Ishikawa (cell line): Measurements from ENCODE around the gene ALDH1B1.
A peak's percentile ranks its signal among the peaks of the same experiment; 100 is the strongest.

ENCODE experiments used
- CEBPB ChIP-seq: IDR thresholded peaks from 2 replicates; pipeline ENCODE4 v1.6.1; 2012
- CREB1 ChIP-seq: IDR thresholded peaks from 2 replicates; pipeline ENCODE4 v1.6.1; 2012; ENCODE audit warnings: low read depth
- EGR1 ChIP-seq: IDR thresholded peaks from 2 replicates; pipeline ENCODE4 v1.6.1; 2012
- EP300 ChIP-seq: IDR thresholded peaks from 2 replicates; pipeline ENCODE4 v1.6.1; 2012; ENCODE audit warnings: borderline replicate concordance
- FOXM1 ChIP-seq: IDR thresholded peaks from 2 replicates; pipeline ENCODE4 v1.6.1; 2012; ENCODE audit warnings: low read depth, borderline replicate concordance
- NFIC ChIP-seq: IDR thresholded peaks from 2 replicates; pipeline ENCODE4 v1.6.1; 2012
- RAD21 ChIP-seq: IDR thresholded peaks from 2 replicates; pipeline ENCODE4 v1.6.1; 2012; ENCODE audit warnings: low read depth
- TAF1 ChIP-seq: IDR thresholded peaks from 2 replicates; pipeline ENCODE4 v1.6.1; 2012; ENCODE audit warnings: low read depth, mild to moderate bottlenecking
- TCF12 ChIP-seq: IDR thresholded peaks from 2 replicates; pipeline ENCODE4 v1.6.1; 2012; ENCODE audit warnings: low read depth
- TEAD4 ChIP-seq: IDR thresholded peaks from 2 replicates; pipeline ENCODE4 v1.6.1; 2012
- YY1 ChIP-seq: IDR thresholded peaks from 2 replicates; pipeline ENCODE4 v1.6.1; 2012; ENCODE audit warnings: low read depth
- ZBTB7A ChIP-seq: IDR thresholded peaks from 2 replicates; pipeline ENCODE4 v1.6.1; 2012; ENCODE audit warnings: low read depth
- TF ChIP-seq, protein P1 (sequence below): IDR thresholded peaks from 2 replicates; pipeline ENCODE4 v1.6.1; 2012; ENCODE audit warnings: low read depth, mild to moderate bottlenecking
- TF ChIP-seq, protein P2 (sequence below): IDR thresholded peaks from 2 replicates; pipeline ENCODE4 v1.6.1; 2012
- TF ChIP-seq, protein P3 (sequence below): IDR thresholded peaks from 2 replicates; pipeline ENCODE4 v1.6.1; 2012

The ALDH1B1 gene

DNA sequence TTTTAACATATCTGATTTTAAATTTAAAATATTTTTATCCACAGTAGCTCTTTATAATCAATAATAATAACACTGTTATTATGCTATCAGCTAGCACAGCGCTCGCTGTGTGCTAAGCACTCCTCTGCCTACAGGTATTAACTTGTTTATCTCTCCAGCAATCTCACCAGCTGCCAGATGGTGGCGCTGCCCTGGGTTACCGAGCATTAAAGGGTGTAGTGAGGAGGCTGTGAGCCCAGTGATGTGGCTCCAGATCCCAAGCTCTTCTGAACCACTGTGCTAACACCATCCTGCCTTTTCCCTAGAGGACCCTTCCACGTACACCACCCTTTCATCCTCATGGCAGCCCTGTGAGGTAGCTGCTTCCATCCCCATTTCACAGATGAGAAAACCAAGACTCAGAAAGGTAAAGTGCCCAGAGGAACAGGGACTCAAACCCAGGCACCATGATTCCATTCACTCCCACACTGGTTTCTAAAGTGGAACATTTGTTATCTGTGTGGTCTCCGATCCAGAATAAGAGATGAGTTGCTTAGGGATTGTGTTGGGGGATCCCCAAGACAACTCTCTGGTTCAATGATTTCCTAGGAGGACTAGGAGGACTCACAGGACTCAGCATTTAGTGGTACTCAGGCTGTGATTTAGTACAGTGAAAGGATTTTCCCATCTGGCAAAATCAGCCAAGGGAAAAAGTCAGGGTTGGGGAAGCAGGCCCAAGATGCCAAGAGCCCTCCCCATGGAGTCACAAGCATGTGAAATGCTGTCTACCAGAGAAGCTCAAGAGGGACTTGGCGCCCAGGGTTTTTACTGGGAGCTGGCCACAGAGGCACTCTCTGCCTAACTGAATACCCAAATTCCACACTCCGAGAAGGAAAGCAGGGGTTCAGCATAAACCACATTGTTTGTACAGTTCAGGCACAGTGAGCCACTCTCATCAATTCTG lies 24.8 kb downstream of the ALDH1B1 start:
- no peak for TF ChIP-seq TAF1
- peak; percentile 26; the same call in 1 of the 2 replicates for TF ChIP-seq RAD21

DNA sequence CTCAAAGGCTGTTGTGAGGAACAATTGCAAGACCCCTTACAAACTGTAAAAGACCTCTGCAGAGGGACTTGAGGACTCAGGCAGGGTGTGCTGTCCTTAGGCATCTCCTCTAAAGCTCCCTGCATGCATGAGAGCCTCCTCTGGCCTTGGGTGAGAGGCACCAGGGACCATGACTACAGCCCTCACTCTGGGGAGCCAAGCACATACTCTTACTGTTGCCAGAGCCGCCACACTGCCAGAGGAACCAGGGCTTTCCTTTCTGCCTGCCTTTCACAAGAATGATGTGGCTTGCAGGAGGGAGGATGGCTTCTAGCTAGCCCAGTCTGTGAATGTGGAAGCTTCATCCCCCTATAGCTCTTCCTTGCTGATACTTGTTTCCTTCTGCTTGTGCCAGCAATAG lies 25.9 kb downstream of the ALDH1B1 start:
- TF ChIP-seq TEAD4 (no peak), YY1 (no peak), NFIC (no peak), TAF1 (no peak), EGR1 (no peak), EP300 (no peak), RAD21 (no peak), CEBPB (no peak), ZBTB7A (no peak), TCF12 (no peak), FOXM1 (no peak), CREB1 (no peak)
- TF ChIP-seq, protein P1, sequence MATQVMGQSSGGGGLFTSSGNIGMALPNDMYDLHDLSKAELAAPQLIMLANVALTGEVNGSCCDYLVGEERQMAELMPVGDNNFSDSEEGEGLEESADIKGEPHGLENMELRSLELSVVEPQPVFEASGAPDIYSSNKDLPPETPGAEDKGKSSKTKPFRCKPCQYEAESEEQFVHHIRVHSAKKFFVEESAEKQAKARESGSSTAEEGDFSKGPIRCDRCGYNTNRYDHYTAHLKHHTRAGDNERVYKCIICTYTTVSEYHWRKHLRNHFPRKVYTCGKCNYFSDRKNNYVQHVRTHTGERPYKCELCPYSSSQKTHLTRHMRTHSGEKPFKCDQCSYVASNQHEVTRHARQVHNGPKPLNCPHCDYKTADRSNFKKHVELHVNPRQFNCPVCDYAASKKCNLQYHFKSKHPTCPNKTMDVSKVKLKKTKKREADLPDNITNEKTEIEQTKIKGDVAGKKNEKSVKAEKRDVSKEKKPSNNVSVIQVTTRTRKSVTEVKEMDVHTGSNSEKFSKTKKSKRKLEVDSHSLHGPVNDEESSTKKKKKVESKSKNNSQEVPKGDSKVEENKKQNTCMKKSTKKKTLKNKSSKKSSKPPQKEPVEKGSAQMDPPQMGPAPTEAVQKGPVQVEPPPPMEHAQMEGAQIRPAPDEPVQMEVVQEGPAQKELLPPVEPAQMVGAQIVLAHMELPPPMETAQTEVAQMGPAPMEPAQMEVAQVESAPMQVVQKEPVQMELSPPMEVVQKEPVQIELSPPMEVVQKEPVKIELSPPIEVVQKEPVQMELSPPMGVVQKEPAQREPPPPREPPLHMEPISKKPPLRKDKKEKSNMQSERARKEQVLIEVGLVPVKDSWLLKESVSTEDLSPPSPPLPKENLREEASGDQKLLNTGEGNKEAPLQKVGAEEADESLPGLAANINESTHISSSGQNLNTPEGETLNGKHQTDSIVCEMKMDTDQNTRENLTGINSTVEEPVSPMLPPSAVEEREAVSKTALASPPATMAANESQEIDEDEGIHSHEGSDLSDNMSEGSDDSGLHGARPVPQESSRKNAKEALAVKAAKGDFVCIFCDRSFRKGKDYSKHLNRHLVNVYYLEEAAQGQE: no peak
- TF ChIP-seq, protein P2, sequence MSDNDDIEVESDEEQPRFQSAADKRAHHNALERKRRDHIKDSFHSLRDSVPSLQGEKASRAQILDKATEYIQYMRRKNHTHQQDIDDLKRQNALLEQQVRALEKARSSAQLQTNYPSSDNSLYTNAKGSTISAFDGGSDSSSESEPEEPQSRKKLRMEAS: no peak
- TF ChIP-seq, protein P3, sequence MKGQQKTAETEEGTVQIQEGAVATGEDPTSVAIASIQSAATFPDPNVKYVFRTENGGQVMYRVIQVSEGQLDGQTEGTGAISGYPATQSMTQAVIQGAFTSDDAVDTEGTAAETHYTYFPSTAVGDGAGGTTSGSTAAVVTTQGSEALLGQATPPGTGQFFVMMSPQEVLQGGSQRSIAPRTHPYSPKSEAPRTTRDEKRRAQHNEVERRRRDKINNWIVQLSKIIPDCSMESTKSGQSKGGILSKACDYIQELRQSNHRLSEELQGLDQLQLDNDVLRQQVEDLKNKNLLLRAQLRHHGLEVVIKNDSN: no peak

DNA sequence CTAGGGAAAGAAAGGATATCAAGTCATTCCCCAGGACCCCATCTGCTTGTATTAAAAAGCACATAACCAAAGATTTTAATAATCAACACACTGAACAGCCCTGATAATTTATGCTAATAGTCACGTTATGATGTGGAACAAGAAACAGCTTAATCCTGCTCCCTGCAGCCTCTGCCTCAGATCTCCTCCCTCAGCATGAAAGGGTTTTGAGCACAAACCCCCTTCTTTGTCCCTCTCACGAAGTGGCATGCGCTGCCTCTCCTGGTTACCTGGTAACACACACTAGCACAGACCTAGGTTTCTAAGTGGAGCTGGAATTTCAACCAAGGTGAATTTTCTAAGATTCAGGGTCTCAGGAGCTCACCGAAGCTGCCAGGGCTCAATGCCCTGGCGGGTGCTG lies 26.7 kb downstream of the ALDH1B1 start:
- no peak for TF ChIP-seq RAD21
- TF ChIP-seq CREB1: no peak
- TF ChIP-seq TAF1: no peak
- TF ChIP-seq YY1: no peak
- TF ChIP-seq, protein P2: no peak
- TF ChIP-seq EGR1: no peak
- TF ChIP-seq, protein P1: no peak

DNA sequence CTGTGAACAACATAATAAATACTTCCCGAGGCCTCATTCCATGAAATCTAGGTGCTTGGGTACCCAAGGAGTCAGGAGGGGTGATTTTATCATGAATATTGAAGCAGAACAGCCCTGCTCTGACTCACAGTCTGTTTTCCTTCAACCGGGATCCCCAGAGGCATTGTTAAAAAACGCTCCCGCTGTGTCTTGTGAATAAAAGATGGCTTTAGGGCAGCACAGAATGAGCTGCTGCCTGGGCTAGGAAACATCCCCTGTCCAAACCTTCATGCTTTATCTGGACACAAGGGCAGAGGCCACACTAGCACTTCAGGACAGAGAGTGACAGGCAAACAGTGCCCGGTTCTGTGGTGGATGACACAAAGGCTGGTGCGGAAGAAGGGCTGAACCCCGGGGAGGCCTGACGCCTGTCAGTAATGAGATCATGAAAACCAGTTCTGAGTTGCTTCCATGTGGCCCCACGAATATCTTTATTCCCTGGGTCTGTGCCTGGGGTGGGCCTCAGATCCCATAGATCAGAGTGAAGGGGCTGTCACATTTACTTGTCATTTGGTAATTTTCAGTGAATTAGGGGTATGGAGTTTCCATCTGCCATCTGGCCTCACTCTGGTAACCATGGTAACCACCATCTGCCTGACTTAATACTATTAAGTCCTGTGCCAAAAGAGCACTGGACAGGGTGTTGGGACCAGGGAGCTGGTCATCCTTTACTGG lies 29.2 kb downstream of the ALDH1B1 start:
- TF ChIP-seq FOXM1 (no peak), TEAD4 (no peak), CEBPB (no peak), EP300 (no peak), RAD21 (no peak), TAF1 (no peak), TCF12 (no peak), CREB1 (no peak), EGR1 (no peak), YY1 (no peak), ZBTB7A (no peak)

DNA sequence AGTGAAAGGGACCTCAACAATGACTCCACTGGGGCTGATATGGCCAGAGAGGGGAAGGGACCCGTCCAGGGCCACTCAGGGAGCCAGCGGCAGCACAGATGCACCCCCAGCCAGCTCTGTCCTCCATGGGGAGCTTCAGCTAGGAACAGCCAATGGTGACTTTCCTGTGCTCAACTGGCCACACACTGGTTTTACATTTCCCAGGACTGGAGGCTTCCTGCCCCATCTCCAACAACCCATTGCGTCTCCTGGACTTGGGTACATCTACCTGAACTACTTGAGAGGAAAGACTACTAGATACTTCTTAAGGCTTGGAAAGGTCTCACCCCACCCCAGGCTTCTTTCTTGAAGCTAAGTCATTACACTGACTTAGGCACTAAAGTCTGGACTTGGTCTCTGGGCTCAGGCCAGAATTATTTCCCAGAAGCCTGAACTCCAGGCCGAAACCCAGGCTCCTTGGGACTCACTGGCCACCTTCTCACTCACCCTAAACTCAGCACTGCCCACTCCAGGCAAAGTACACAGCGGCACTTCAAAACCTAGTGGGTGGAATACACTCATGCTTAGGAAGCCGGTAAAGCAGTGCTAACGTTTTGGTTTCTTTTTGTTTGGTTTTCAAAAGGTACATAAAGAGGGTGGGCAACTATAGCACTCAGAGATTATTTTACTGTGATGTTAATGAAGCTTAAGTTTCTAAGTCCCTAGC lies 30.2 kb downstream of the ALDH1B1 start:
- TF ChIP-seq YY1 (no peak), NFIC (no peak), CEBPB (no peak), ZBTB7A (no peak), RAD21 (no peak), TAF1 (no peak), EP300 (no peak), CREB1 (no peak), EGR1 (no peak), FOXM1 (no peak), TEAD4 (no peak), TCF12 (no peak)
- TF ChIP-seq, protein P3: no peak
- TF ChIP-seq, protein P1: no peak
- TF ChIP-seq, protein P2: no peak
